ENCODE results near the gene HSPA4. TPM values are rescaled to one million over a fixed set of nuclear protein-coding genes. Genes with fewer than 3 reads are reported as not detected.

HSPA4 gene
- total and polyA plus RNA-seq, 2 of the 13 experiments (the other 11 are each of a cell fraction or from before 2014, with no cell fraction given) = 36.6 to 231 TPM

DNA sequence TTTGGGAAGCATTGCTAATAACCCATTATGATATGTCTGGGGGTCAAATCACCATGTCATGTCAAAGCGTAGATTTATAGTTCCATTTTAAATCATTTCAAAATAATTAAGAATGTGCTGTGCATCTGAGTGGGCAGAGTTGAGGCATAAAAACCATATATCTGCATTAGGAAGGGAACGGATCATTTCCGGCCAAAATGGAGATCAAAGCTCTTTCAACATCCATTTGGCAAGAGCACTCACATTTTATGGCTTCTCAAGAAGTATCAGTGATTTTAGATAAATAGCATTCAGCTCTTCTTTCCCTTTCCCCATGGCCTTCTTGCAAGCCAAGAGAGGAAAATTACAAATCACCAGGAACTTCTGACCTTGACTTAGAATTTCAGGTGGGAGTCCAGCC is 89.9 kb downstream of the HSPA4 start (continued):
- TF ChIP-seq FLYWCH1 (CRISPR knock-in tag; IDR thresholded peaks at IDR 0.05) (no peak), SP140L (CRISPR knock-in tag; IDR thresholded peaks at IDR 0.05; ENCODE audit: borderline replicate concordance) (no peak), RFXAP (CRISPR knock-in tag; IDR thresholded peaks at IDR 0.05; ENCODE audit: borderline replicate concordance) (no peak), SRSF4 (IDR thresholded peaks at IDR 0.05; ENCODE audit: low read depth, low read length, poor library complexity, severe bottlenecking) (no peak), CC2D1A (CRISPR knock-in tag; IDR thresholded peaks at IDR 0.05) (no peak)
- TF ChIP-seq, protein P1, sequence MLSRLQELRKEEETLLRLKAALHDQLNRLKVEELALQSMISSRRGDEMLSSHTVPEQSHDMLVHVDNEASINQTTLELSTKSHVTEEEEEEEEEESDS (CRISPR knock-in tag; IDR thresholded peaks at IDR 0.05; ENCODE audit: borderline replicate concordance) = no peak
- TF ChIP-seq, protein P2, sequence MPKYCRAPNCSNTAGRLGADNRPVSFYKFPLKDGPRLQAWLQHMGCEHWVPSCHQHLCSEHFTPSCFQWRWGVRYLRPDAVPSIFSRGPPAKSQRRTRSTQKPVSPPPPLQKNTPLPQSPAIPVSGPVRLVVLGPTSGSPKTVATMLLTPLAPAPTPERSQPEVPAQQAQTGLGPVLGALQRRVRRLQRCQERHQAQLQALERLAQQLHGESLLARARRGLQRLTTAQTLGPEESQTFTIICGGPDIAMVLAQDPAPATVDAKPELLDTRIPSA (CRISPR knock-in tag; IDR thresholded peaks at IDR 0.05; ENCODE audit: borderline replicate concordance) = no peak

DNA sequence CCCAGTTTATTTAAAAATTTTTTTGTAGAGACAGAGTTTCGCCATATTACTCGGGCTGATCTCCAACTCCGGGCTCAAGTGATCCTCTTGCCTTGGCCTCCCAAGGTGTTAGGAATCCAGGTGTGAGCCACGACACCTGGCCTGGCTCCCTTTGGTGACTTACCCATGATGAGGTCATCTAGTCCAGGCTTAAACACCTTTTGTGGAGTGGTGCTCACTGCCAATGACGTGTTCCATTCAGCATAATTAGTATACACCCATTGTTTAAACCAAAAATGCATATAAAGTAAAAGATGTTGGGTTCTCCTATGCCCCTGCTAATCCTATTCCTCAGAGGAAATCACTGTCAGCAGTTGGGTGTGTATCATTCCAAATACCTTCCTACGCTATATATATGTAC is 91.0 kb downstream of the HSPA4 start:
- TF ChIP-seq, protein P3, sequence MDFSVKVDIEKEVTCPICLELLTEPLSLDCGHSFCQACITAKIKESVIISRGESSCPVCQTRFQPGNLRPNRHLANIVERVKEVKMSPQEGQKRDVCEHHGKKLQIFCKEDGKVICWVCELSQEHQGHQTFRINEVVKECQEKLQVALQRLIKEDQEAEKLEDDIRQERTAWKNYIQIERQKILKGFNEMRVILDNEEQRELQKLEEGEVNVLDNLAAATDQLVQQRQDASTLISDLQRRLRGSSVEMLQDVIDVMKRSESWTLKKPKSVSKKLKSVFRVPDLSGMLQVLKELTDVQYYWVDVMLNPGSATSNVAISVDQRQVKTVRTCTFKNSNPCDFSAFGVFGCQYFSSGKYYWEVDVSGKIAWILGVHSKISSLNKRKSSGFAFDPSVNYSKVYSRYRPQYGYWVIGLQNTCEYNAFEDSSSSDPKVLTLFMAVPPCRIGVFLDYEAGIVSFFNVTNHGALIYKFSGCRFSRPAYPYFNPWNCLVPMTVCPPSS (IDR thresholded peaks at IDR 0.05) = no peak
- no peak for TF ChIP-seq ERF (CRISPR knock-in tag; IDR thresholded peaks at IDR 0.05)
- TF ChIP-seq ZNF556 (CRISPR knock-in tag; IDR thresholded peaks at IDR 0.05; ENCODE audit: borderline replicate concordance) = no peak
- TF ChIP-seq ATF7 (IDR thresholded peaks at IDR 0.05) = peak; percentile 20; the same call in 1 of the 2 replicates
- TF ChIP-seq ATF7 (CRISPR knock-in tag; IDR thresholded peaks at IDR 0.05) = no peak
- 0 out of 2 replicates have a peak, but pooled peaks have one; percentile 39 for TF ChIP-seq CREB1 (IDR thresholded peaks at IDR 0.05)
- TF ChIP-seq CREB1 (CRISPR knock-in tag; IDR thresholded peaks at IDR 0.05) = no peak
- TF ChIP-seq, protein P4, sequence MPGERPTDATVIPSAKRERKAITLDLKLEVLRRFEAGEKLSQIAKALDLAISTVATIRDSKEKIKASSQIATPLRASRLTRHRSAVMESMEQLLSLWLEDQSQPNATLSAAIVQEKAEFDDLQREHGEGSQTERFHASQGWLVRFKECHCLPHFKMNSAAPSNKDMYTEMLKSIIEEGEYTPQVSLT (CRISPR knock-in tag; IDR thresholded peaks at IDR 0.05; ENCODE audit: borderline replicate concordance, low read depth) = no peak
- POLR2A ChIA-PET = no interaction called here
- 0% methylated on average over 3 of the region's 6 CpGs for WGBS (ENCODE audit: low lambda C conversion rate)

More for the DNA sequence above, 91.0 kb downstream of the HSPA4 start:
- intact Hi-C loops (cut with micrococcal nuclease; ENCODE audit: unreplicated experiment) (no loop called here), in situ Hi-C loops (cut with HindIII; ENCODE audit: extremely low pct_ligation_motif_present, low pct_unique_long_range_greater_than_20kb) (no loop called here)
- CTCF ChIA-PET (ENCODE audit: low intra/inter-chr PET ratio, low total read pairs) = no interaction called here
- peaks cover 2% of the 10 kb centered on the region; the same call in 1 of the 2 replicates for H3K4me1 ChIP-seq (ENCODE audit: insufficient read depth, low read length)
- no peaks in the 10 kb centered on the region for H4K20me1 ChIP-seq (ENCODE audit: insufficient read depth, low read length)
- no peak overlapping the region for H3K4me3 ChIP-seq (replicated peaks in 1 of 3; ENCODE audit: insufficient read depth in 1 of 3, low read depth in 2 of 3, low read length in 3 of 3)
- no peak overlapping the region for H2AFZ ChIP-seq (ENCODE audit: low read length)
- H3K27me3 ChIP-seq (ENCODE audit: control insufficient read depth in 1 of 2, insufficient read depth in 2 of 2, low read length in 2 of 2) = peaks cover 4 to 18% of the 10 kb centered on the region in 2 experiments; a peak in 3 of 5 replicates
- FAIRE-seq (no peak), DNase-seq (ENCODE audit: low spot score) (no peak), ATAC-seq (no peak)
- H3K79me2 ChIP-seq (ENCODE audit: insufficient read depth, low read length) = no peaks in the 10 kb centered on the region
- no peak overlapping the region for H3K9ac ChIP-seq (ENCODE audit: insufficient read depth, low read depth, low read length)
- no TSS peak for BruUV-seq (replicated peaks)
- no peak overlapping the region for H3K4me2 ChIP-seq (ENCODE audit: low read depth, low read length)
- no peaks in the 10 kb centered on the region for H3K36me3 ChIP-seq (replicated peaks in 1 of 2; ENCODE audit: control insufficient read depth in 1 of 2, insufficient read depth in 2 of 2, low read length in 2 of 2)
- no peak overlapping the region for H3K27ac ChIP-seq (ENCODE audit: extremely low read length, insufficient read depth, low read length)
- H3K9me3 ChIP-seq (ENCODE audit: low read length) = no peaks in the 10 kb centered on the region
